GM11168 (cell line): Measurements from ENCODE around the gene DNLZ.

Source experiments
- in situ Hi-C: fragments of 300-500 bp; cut with MboI; formaldehyde crosslinking; loops from one replicate; pipeline ENCODE4 v1.12.0; 2022; ENCODE audit warnings: low sequenced_read_pairs; ENCODE audit not compliant: unreplicated experiment

Gene DNLZ

DNA sequence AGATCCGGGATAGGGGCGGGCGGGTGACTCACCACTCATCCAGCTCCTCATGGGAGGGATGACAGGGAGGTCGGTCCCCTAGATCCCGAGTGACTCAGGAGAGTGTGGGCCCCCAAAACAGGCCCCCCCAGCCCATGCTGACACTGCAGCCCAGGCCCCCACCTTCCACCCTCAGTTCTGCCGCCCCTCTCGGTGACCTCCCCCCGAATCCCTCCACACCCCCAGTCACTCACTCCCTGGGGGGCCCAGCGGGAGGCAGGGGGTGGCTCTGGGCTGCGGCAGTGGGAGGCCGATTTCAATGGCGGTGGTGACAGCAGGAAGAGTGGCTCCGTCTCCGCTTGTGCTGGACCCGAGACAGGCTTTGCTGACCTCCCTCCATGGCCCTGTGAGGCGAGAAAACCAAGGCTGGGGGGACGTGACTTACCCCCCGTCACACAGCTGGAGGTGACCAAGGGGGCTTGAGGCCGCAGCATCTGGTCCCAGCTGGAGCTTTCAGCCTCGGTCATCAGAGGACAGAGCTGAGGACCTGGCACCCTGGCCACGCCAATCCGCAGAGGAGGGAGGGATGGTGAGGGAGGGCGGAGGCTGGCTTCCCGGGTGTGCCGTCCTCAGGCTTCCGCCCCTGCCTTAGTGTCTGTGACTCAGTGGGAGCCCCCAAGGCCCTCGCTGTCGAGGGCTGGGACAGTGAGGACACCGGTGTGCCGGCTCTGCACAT lies 27.2 kb downstream of the DNLZ start:
- in situ Hi-C loops = no loop called here

DNA sequence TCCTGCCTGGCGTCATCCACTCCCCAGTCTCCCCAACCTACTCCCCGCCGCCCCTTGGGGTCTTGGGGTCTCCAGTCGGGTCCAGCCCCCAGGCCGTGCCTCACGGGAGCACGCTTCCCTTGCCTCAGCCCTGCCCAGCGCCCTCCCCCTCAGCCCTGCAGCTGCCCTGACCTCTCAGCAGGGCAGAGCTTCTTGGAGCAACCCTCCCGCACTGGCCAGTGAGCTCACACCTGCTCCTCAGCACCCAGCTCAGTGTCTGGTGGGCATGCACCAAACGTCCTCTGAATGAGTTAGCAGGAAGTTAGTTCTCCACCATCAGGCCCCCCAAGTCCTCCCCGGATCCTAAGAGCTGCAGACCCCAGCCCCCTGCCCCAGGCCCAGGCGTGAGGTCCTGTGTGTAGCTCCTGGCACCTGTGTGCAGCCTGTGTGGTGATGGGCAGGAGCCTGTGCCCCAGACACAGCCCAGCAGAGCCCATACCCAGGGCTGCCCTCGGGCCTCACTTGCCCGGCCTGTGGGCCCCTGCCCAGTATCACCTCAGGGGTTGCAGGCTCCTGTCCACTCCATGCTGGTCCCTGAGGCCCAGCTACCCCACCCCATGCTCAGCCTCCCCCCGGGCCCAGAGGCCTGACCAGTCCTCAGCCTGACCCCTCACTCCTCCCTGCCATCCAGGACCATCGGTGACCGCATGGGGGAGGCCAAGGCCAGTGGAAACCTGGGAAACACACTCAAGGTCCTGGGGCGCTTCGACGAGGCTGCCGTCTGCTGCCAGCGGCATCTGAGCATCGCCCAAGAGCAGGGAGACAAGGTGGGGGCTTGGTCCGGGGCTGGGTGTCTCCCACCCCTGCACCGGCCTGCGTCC lies 28.0 kb downstream of the DNLZ start:
- in situ Hi-C loops = no loop called here

DNA sequence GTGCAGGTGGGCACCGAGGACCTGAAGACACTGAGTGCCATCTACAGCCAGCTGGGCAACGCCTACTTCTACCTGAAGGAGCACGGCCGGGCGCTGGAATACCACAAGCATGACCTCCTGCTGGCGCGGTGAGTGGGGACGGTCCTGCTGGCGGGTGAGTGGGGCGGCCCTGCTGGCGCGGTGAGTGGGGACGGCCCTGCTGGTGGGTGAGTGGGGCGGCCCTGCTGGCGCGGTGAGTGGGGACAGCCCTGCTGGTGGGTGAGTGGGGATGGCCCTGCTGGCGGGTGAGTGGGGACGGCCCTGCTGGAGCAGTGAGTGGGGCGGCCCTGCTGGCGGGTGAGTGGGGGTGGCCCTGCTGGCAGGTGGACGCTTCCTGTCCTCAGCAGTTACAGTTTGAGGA lies 29.0 kb downstream of the DNLZ start:
- in situ Hi-C loops = no loop called here

DNA sequence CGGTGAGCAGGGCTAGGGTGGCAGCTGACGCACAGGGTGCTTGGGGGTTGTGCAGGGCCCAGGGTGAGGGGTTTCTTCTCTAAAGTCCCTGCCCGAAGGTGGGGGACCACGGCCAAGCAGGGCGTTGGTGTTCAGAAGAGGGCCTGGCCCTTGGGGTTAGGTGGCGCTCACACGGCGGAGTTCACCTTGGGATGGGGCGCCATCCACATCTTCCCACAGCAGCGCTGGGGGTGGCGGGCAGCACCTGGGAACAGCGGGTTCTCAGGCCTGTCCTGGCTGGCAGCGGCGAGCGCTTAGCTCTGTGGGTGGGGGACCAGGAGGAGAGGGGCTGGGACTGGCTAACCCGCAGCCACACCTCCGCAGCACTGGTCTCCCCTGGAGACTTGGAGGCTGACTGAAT lies 30.1 kb downstream of the DNLZ start:
- in situ Hi-C loops = no loop called here

DNA sequence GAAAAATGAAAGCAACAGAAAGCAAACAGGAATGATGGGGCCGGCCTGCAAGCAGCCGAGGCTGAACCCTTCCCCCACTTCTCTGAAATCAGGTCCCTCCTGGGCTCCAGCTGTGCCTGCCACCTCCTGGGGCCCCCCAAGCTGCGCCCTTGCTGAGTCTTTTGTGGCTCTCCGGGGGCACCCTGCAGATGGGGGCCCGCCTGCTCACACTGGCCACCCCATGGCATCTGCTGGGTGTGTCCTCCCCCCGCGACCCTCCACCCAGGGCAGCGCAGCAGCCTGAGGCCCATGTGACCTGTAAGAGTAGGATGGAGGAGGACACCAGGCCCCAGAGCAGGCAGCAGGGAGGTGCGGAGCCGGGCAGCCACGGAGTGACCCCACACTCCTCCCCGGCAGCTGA lies 30.5 kb downstream of the DNLZ start:
- in situ Hi-C loops = no loop called here

DNA sequence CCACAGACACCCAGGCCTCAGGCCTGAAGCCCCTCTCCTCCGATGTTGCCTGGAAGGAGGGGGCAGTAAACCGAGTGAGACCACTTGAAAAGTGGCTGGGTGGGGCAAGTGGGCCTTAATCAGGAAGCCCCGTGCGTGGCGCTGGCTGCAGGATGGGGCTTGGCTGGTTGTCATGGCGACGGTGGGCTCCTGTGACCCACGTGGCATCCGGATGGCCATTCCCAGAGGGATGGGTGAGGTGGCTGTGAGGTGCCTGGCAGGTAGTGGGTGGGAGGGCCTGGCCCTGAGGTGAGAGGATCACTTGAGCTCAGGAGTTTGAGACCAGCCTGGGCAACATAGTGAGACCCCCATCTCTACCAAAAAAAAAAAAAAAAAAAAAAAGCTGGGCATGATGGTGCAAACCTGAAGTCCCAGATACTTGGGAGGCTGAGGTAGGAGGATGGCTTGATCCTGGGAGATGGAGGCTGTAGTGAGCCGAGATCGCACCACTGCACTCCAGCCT lies 31.0 kb downstream of the DNLZ start:
- in situ Hi-C loops = no loop called here

DNA sequence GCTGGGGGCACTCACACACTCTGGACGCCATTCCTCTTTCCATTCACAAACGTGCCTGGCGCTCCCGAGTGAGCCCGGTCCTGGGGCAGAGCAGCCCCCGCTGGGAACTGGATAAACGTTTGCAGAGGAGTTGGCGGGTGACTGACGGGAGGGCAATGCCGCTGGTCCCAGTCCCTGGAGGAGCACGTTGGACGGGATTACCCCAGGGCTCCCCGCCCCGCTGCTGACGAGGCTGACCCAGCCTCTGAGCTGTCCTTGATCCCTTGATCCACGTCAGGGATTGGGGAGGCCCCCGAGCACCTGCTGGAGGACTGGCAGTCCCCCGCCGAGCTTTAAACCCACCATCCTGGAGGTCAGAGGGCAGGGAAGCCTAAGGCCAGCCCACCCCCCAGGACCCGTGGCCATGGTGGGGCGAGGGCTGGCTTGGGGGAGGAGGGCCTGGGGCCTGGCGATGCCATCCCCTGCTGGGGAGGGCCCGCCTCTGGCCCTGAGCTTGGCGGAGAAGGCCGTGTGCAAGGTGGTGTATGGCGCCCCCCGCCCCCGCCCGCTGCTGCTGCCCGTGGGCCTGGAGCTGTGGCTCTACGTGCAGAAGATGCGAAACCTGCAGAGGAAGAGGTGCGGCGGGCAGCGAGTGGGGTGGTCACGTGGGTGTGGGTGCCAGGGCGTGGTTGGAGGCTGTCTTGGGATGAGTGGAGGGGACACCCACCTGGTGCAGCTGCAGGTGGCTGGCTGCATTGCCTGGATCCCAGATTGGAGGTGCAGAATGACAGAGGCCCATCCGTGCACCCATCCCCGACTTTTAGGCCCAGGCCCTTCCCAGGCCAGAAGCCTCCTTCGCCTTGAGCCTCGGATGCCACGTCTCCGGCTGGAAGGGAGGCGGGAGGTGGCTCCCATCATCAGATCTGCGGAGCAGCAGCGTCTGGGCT lies 31.7 kb downstream of the DNLZ start:
- in situ Hi-C loops = no loop called here

DNA sequence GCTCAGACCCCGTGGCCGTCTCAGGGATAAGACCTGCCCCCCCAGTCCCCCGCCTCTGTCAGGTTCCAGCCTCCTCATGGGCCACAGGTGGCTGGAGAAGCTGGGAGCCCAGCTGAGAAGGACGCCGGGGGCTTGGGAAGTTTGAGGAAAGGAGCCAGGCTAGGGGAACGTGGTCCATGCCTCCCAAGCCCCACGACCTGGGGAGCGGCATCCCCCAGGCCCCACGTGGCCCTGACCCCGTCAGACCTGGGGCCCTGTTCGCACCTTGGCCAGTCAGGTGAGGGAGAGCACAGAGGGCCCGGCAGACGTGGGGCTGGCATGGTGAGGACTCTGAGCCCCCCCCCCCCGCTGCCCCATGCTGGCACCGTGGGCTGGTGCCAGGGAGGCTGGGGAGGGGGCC lies 32.5 kb downstream of the DNLZ start:
- in situ Hi-C loops = no loop called here

DNA sequence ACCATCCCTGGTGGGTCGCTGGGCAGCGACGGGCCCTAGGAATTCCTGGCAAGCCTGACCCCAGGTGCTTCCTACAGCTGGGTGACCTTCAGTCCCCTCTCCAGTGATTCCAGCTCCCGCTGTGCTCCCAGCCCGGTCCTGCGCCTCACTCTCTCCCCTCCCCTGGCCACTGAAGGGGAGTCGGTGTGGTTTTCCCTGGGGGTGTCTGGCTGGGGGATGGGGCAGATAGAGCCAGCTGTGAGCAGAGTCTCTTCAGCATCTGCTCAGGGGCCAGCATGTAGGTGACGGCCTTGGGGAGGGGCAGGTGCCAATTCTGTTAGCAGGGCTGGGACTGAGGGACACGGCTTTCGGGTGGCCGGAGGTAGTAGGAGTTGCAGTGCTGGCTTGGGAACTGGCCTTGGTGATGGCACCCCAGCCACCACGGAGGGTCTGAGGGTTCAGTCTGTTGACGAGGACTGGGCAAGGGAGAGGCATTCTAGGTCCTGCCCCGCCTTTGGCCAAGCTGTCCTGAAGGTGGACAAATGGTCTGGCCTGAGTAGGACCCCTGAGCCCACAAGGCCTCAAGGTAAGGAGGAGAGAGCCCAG lies 33.0 kb downstream of the DNLZ start:
- in situ Hi-C loops = no loop called here

DNA sequence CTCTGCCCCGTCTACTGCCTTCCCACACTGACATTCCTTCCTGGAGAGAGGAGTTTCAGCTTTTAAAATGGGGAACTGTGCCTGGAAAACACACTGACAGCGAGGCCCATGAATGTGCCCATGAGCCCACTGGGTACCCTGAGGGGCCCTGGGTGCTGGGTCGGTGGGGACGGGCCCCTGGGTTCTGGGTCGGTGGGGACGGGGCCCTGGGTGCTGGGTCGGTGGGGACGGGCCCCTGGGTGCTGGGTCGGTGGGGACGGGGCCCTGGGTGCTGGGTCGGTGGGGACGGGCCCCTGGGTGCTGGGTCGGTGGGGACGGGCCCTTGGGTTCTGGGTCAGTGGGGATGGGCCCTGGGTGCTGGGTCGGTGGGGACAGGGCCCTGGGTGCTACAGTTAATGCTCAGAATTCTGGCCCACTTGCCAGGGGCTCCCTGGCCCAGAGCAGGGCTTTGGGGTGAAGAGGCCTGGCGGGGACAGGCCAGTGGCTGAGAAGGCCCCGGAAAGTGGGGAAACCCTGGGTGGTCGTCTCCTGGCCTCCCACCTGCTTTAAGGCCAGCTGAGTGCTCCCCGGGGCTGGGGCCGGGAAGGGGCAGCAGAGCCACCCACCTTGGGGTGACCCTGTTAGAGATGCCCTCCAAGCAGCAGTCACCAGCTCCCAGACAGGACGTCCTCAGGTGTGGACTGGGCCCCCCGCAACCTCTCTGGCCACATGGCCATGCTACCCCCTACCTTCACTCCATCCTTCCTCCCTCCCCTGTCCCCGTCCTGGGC lies 33.7 kb downstream of the DNLZ start:
- in situ Hi-C loops = no loop called here

DNA sequence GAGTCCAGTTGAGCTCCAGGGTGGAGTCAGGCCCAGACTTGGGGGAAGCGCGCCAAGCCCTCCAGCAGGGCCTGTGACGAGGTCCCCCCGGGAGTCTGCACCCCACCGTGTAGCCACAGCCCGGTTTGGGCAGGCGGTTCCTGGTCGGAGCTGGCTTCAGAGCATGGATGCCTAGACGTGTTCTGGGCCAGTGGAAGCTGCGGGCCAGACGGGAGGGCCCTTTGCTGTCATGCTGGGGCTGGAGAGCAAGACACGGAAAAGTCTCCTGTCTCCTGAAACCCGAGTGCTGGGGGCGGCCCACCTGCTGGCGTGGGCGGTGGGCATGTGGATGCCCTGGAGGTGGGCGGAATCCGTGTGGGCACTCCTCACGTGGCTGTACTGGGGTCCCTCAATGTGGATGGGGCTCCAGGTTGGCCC lies 34.3 kb downstream of the DNLZ start:
- in situ Hi-C loops = no loop called here

DNA sequence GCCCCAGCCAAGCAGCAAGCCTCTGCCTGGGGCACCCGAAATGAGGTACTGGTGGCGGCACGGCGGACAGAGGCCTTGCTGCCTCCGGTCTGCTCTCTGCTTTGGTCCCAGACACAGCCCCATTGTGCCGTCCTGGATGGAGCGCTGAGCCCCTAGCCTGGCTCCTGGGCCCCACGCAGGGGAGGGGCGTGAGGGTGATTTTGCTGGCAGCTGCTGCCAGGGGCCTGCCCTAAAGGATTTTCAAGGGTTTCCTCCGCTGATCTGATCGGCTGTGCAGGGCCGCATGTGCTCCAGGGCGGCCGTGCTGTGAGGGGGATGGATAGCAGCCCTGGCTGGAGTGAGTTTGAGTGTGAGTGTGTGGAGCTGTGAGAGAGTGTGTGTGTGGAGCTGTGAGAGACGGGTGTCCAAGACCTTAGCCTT lies 34.9 kb downstream of the DNLZ start:
- in situ Hi-C loops = no loop called here

DNA sequence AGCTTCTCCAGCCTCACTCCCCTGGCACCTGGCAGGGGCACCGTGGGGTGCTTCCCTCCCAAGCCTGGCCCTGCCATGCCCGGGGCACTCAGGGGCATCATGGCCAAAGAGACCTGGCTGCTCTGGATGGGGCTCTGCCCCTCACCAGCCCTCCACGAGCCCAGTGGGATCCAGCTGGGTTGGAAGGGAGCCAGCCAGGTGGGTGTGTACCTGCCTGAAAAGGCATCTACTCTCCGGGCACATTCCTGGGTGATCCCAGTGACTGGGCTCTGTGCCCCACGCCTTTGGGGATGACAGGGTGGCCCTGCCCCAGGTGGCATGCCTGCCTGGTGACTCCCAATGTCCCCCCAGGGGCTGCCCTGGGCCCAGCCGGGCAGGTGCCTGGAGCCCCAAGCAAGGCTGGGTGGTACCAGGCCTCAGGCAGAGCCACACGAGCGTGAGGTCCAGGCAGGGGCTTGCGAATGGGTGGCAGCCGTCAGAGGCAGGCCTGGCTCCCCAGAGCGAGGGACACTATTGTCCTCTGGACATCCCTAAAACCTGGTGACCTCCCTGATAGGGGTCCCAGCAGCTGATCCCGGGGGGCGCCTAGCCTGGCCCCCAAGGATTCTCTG lies 35.4 kb downstream of the DNLZ start:
- in situ Hi-C loops = no loop called here

DNA sequence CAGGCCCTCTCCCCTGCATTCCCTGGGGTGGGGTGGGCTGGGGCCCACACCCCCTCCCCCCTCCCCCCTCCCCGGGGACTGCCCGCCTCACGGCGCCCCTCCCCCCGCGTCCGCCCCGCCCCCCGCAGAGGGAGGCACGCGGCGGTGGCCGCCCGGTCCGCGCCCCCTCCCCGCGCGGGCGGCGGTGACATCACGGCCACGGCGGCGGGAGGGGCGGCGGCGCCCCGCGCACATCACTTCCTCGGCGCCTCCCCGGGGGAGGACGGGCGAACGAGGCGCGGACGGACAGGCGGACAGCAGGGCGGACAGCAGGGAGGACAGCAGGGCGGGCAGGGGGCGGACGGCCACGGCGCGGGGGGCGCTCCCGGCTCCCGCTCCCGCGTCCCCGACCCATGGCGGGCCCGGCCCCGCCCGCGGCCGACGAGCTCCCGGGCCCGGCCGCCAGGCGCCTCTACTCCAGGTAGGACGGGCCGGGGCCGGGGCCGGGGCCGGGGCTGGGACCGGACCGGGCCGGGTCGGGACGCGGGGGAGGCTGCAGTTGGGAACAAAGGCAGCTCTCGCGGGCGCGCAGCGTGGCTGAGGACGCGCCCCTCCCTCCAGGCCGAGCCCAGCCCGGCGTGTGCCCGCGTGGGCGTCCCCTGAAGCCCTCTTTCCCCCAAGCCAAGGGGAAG lies 36.1 kb downstream of the DNLZ start, which contains the start of gene GPSM1:
Gene GPSM1 (plus strand): TSS at position 236 of the 671 bp plus-strand sequence. CDS start 157 bp downstream, at position 393.
- in situ Hi-C loops = no loop called here

DNA sequence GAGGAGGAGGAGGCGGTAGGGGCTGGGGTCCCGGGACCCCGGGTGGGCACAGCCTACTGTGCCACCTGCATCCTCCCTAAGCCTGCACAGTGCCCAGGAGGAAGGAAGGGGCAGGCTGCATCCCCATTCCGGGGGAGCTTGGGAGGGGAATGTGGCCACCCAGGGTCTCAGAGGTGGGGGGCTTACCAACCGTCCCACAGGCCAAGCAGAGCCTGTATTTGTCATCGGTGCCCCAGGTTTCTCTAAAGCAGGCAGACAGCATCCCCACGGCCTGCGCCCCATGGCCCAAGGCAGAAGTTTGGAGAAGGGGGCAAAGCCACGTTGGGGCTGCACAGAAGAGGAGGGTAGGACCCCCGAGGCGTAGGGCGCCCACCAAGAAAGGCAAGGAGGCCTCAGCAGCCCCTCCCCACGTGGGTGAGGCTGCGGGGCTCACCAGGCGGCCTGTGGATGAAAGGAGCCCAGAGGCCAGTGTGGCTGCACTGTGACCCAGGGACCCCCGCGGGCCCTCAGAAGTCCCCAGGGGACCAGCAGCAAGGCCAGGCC lies 36.7 kb downstream of the DNLZ start:
- in situ Hi-C loops = no loop called here

DNA sequence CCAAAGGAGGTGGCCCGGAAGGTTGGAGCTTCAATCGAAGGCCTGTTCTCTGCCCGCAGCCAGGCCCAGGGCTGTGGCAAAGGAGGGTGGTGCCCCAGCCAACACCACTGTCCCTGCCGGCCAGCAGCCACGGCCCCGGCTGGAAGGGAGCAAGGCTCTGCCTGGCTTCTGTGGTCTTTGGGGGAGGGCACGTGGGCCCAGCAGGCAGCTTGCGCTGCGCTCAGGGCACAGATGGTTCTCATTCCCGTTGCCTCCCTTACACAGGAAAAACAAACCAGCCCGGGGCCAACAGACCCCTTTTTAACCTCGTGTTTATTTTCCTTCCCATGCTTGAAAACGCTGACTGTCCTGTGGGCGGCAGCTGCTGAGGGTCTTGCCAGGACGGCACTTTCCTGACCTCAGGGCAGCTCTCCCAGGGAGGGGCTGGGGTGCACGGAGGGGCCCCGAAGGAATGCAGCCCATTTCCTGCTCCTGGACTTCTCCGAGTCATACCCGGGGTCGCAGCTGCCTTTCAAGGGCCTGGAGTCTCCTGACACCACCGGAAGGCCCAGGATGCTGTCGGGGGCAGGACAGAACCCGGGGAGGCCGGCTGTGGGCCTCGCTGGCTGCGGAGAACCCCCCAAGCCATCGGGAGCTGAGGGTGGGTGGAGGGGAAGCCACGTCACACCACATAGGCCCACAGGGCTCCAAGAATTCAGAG lies 37.3 kb downstream of the DNLZ start:
- in situ Hi-C loops = no loop called here

DNA sequence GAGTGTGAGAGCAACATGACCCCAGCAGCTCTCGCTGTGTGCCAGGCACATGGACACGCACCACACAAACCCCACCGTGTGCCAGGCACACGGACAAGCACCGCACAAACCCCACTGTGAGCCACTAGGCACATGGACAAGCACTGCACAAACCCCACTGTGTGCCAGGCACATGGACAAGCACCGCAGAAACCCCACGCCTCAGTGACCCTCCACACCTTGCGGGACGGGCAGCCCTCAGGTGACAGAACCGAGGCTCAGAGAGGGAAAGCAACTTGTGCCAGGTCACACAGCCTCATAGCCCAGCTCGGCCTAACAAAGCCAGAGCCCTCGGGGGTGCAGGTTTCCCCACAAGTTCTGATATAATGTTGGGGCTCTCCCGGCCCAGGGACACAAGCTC lies 38.2 kb downstream of the DNLZ start:
- in situ Hi-C loops = no loop called here
